SK-N-SH treated with all-trans-retinoic acid at 6 μM for 48 hours (cell line): ENCODE results near the gene PRR30.

ENCODE experiments used
- ARNTL ChIP-seq: fragments of 450-650 bp; formaldehyde crosslinking; IDR thresholded peaks from 2 replicates; pipeline ENCODE4 v1.5.0; 2020; ENCODE audit warnings: low read depth, mild to moderate bottlenecking, moderate library complexity, borderline replicate concordance
- GLIS3 ChIP-seq: fragments of 250-450 bp; sonication (Bioruptor Pico); IDR thresholded peaks from 2 replicates; pipeline ENCODE4 v1.5.0; 2020; ENCODE audit warnings: mild to moderate bottlenecking, moderate library complexity
- PPARA ChIP-seq: fragments of 250-450 bp; sonication (Bioruptor Pico); IDR thresholded peaks from 2 replicates; pipeline ENCODE4 v1.5.0; 2020; ENCODE audit warnings: mild to moderate bottlenecking, borderline replicate concordance
- RARB ChIP-seq: fragments of 250-450 bp; sonication (Bioruptor Pico); IDR thresholded peaks from 2 replicates; pipeline ENCODE4 v1.8.0; 2021; ENCODE audit warnings: mild to moderate bottlenecking, moderate library complexity
- SNAI2 ChIP-seq: fragments of 250-450 bp; sonication (Bioruptor Pico); IDR thresholded peaks from 2 replicates; pipeline ENCODE4 v1.5.0; 2020; ENCODE audit warnings: mild to moderate bottlenecking, moderate library complexity
- ZFP3 ChIP-seq: fragments of 250-450 bp; sonication (Bioruptor Pico); IDR thresholded peaks from 2 replicates; pipeline ENCODE4 v1.5.0; 2020; ENCODE audit warnings: mild to moderate bottlenecking, moderate library complexity
- TF ChIP-seq, protein P1 (sequence below): fragments of 250-450 bp; sonication (Bioruptor Pico); IDR thresholded peaks from 2 replicates; pipeline ENCODE4 v1.8.0; 2020; ENCODE audit warnings: mild to moderate bottlenecking, moderate library complexity, borderline replicate concordance
- TF ChIP-seq, protein P2 (sequence below): fragments of 250-450 bp; sonication (Bioruptor Pico); IDR thresholded peaks from 2 replicates; pipeline ENCODE4 v1.5.1; 2020; ENCODE audit warnings: low read depth, mild to moderate bottlenecking, moderate library complexity
- TF ChIP-seq, protein P3 (sequence below): fragments of 250-450 bp; sonication (Bioruptor Pico); IDR thresholded peaks from 2 replicates; pipeline ENCODE4 v1.5.0; 2020; ENCODE audit warnings: mild to moderate bottlenecking, moderate library complexity

DNA sequence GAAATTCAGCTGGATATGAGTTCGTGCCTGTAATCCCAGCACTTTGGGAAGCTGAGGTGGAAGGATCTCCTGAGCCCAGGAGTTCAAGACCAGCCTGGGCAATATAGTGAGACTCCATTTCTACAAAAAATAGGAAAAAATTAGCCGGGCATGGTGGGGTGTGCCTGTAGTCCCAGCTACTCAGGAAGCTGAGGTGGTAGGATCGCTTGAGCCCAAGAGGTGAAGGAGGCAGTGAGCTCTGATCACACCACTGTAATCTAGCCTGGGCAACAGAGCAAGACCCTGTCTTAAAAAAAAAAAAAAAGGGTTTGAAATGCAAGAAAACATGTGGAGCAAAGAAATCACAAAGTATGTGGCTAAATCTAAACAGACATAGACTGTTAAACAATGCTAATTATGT lies 30.1 kb downstream of the PRR30 start:
- TF ChIP-seq, protein P1, sequence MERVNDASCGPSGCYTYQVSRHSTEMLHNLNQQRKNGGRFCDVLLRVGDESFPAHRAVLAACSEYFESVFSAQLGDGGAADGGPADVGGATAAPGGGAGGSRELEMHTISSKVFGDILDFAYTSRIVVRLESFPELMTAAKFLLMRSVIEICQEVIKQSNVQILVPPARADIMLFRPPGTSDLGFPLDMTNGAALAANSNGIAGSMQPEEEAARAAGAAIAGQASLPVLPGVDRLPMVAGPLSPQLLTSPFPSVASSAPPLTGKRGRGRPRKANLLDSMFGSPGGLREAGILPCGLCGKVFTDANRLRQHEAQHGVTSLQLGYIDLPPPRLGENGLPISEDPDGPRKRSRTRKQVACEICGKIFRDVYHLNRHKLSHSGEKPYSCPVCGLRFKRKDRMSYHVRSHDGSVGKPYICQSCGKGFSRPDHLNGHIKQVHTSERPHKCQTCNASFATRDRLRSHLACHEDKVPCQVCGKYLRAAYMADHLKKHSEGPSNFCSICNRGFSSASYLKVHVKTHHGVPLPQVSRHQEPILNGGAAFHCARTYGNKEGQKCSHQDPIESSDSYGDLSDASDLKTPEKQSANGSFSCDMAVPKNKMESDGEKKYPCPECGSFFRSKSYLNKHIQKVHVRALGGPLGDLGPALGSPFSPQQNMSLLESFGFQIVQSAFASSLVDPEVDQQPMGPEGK: no peak
- TF ChIP-seq, protein P2, sequence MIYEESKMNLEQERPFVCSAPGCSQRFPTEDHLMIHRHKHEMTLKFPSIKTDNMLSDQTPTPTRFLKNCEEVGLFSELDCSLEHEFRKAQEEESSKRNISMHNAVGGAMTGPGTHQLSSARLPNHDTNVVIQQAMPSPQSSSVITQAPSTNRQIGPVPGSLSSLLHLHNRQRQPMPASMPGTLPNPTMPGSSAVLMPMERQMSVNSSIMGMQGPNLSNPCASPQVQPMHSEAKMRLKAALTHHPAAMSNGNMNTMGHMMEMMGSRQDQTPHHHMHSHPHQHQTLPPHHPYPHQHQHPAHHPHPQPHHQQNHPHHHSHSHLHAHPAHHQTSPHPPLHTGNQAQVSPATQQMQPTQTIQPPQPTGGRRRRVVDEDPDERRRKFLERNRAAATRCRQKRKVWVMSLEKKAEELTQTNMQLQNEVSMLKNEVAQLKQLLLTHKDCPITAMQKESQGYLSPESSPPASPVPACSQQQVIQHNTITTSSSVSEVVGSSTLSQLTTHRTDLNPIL (CRISPR knock-in tag): no peak
- TF ChIP-seq ARNTL: no peak
- TF ChIP-seq RARB (CRISPR knock-in tag): no peak
- no peak for TF ChIP-seq SNAI2 (CRISPR knock-in tag)
- TF ChIP-seq ZFP3 (CRISPR knock-in tag): no peak
- TF ChIP-seq, protein P3, sequence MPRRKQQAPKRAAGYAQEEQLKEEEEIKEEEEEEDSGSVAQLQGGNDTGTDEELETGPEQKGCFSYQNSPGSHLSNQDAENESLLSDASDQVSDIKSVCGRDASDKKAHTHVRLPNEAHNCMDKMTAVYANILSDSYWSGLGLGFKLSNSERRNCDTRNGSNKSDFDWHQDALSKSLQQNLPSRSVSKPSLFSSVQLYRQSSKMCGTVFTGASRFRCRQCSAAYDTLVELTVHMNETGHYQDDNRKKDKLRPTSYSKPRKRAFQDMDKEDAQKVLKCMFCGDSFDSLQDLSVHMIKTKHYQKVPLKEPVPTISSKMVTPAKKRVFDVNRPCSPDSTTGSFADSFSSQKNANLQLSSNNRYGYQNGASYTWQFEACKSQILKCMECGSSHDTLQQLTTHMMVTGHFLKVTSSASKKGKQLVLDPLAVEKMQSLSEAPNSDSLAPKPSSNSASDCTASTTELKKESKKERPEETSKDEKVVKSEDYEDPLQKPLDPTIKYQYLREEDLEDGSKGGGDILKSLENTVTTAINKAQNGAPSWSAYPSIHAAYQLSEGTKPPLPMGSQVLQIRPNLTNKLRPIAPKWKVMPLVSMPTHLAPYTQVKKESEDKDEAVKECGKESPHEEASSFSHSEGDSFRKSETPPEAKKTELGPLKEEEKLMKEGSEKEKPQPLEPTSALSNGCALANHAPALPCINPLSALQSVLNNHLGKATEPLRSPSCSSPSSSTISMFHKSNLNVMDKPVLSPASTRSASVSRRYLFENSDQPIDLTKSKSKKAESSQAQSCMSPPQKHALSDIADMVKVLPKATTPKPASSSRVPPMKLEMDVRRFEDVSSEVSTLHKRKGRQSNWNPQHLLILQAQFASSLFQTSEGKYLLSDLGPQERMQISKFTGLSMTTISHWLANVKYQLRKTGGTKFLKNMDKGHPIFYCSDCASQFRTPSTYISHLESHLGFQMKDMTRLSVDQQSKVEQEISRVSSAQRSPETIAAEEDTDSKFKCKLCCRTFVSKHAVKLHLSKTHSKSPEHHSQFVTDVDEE (CRISPR knock-in tag): no peak
- TF ChIP-seq GLIS3 (CRISPR knock-in tag): no peak
- no peak for TF ChIP-seq PPARA (CRISPR knock-in tag)
